ENCODE results near the gene THUMPD2.

The THUMPD2 gene

DNA sequence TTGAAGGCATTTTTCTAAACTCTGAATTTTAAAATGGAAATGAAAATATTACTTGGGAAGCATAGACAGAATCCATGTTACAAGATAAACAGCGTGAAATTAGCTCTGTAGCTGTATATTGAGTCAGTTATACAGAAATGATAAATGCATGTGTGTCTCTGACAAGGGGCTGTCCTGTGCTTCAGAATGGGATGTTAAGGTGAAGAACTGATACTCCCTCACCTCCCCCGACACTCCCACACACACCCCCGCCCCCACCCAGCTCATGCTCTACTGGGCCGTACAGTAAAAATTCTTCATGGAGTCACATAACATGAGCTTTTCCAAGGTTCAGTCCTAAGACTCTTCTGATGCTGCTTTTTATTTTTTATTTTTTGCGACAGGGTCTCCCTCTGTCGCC, 869 bp upstream of the THUMPD2 start:
- TF ChIP-seq CTCF (IDR thresholded peaks at IDR 0.05; ENCODE audit: extremely low read depth, missing control alignments) = no peak
- no peak for DNase-seq (ENCODE audit: low spot score)

DNA sequence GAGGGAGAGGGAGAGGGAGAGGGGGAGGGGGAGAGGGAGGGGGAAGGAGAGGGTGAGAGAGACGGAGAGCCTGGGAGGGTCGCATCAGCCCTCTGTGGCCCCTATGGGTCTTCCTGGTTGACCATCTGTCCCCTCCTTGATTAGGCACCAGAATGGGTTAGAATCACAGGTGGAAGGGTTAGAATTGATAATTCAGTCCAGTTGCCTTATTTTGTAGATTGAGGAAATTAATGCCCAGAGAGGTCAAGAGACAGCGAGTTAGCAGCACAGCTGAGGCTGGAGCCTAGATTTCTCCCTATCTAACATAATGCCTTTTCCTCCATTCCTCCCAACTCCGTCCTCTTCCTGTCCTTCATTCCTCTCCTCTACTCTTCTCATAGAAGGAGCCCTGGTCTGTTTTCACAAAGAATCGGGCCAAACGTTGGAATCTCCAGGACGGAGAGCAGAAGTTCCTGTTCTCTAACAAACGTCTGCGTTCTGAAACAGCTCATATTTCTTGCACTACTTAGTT, 338 bp upstream of the THUMPD2 start:
- no peak for TF ChIP-seq CTCF (IDR thresholded peaks at IDR 0.05; ENCODE audit: extremely low read depth, missing control alignments)
- no peak for DNase-seq (ENCODE audit: low spot score)

DNA sequence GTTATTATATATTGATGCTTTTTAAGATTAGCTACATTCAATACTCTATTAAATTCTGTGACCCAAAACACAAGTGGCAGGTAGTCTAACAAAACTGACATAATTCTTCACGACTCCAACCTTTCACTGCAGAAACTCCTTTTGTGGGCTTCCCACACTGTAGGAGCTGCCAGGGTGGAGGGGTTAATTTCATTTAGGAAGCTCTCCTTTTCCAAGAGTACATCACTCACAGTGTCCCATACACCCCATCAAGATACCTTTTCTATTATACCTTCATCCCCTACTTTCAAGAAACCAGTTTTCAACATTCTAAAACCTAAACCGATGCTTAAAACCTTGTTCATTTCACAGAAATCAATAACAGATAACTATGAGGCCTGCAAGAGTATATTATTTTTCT, 825 bp downstream of the THUMPD2 start:
- no peak for TF ChIP-seq CTCF (IDR thresholded peaks at IDR 0.05; ENCODE audit: extremely low read depth, missing control alignments)
- DNase-seq (ENCODE audit: low spot score) = no peak

- no peak for DNase-seq (ENCODE audit: low spot score)
- TF ChIP-seq CTCF (IDR thresholded peaks at IDR 0.05; ENCODE audit: extremely low read depth, missing control alignments) = no peak
Observed at GRCh38 chr2:39772812-39773152, 6.3 kb downstream of the THUMPD2 start.

GRCh38 chr2:39772086-39772811, 6.8 kb downstream of the THUMPD2 start:
- DNase-seq (ENCODE audit: low spot score) = no peak
- no peak for TF ChIP-seq CTCF (IDR thresholded peaks at IDR 0.05; ENCODE audit: extremely low read depth, missing control alignments)

DNA sequence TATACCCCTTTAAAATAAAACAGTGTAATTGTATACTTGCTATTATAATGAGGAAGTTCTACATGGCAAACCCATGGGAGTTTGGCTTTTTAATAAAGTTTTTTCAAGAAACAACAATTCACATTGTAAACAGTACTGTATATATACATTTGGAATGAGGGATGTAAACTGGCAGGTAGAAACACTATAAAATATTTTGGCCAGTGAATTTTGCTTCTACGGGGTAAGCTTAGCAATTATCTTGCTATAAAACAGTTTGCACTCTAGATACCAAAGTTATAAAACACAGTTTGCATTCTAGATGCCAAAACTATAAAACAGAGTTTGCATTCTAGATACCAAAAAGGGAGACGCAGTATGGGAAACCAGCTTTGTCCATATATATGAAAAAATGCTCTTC, 16.6 kb downstream of the THUMPD2 start:
- TF ChIP-seq CTCF (IDR thresholded peaks at IDR 0.05; ENCODE audit: extremely low read depth, missing control alignments) = no peak
- DNase-seq (ENCODE audit: low spot score) = no peak

GRCh38 chr2:39757156-39757555, 21.9 kb downstream of the THUMPD2 start:
- TF ChIP-seq CTCF (IDR thresholded peaks at IDR 0.05; ENCODE audit: extremely low read depth, missing control alignments) = no peak
- no peak for DNase-seq (ENCODE audit: low spot score)
